Osteoblast (primary cell): ENCODE results near the gene SHROOM3. TPM values are rescaled to one million over a fixed set of nuclear protein-coding genes. Genes with fewer than 3 reads are reported as not detected.

ENCODE experiments used
- DNase-seq: peaks from one replicate; pipeline ENCODE4 v3.0.0; 2011; ENCODE audit warnings: low spot score, mixed read lengths; ENCODE audit not compliant: insufficient read length; ENCODE audit errors: missing footprints
- H2AFZ ChIP-seq: 2 replicates; pipeline ENCODE4 v1.6.0; 2011; ENCODE audit warnings: mild to moderate bottlenecking, low read length
- H3K27ac ChIP-seq: 2 replicates; pipeline ENCODE4 v1.5.1; 2011; ENCODE audit warnings: mild to moderate bottlenecking, low read depth, low read length, moderate library complexity
- H3K27me3 ChIP-seq: 2 replicates; pipeline ENCODE4 v1.6.0; 2012; ENCODE audit warnings: mild to moderate bottlenecking, control low read depth, inconsistent platforms, low read length, moderate library complexity; ENCODE audit not compliant: insufficient read depth
- H3K36me3 ChIP-seq: 2 replicates; pipeline ENCODE4 v1.5.1; 2011; ENCODE audit warnings: mild to moderate bottlenecking, low read length, control low read depth, moderate library complexity; ENCODE audit not compliant: insufficient read depth
- H3K4me1 ChIP-seq: 2 replicates; pipeline ENCODE4 v1.5.1; 2011; ENCODE audit warnings: mild to moderate bottlenecking, low read length, control low read depth, moderate library complexity; ENCODE audit not compliant: insufficient read depth
- H3K4me2 ChIP-seq: 2 replicates; pipeline ENCODE4 v1.6.0; 2011; ENCODE audit warnings: mild to moderate bottlenecking, low read length; ENCODE audit not compliant: insufficient read depth
- H3K4me3 ChIP-seq: fragments of 200-600 bp; sonication (generic); 3 replicates; pipeline ENCODE4 v1.5.1; 2012; ENCODE audit warnings: mild to moderate bottlenecking, low read length, inconsistent platforms; ENCODE audit not compliant: insufficient read depth
- H3K79me2 ChIP-seq: 2 replicates; pipeline ENCODE4 v1.6.0; 2012; ENCODE audit warnings: mild to moderate bottlenecking, low read length, control low read depth, inconsistent platforms; ENCODE audit not compliant: insufficient read depth
- H3K9me3 ChIP-seq: 2 replicates; pipeline ENCODE4 v1.5.1; 2011; ENCODE audit warnings: low read depth, low read length, control low read depth
- H4K20me1 ChIP-seq: 2 replicates; pipeline ENCODE4 v1.6.0; 2012; ENCODE audit warnings: mild to moderate bottlenecking, low read length, control low read depth; ENCODE audit not compliant: insufficient read depth
- CTCF ChIP-seq: IDR thresholded peaks from 2 replicates; pipeline ENCODE4 v1.5.1; 2011; ENCODE audit warnings: mild to moderate bottlenecking, low read depth, low read length, moderate library complexity; ENCODE audit errors: extremely low read depth
- total RNA-seq: library from RNA; depleted of rRNA; stranded (reverse); fragments of >200 nt; gene quantifications from 2 replicates; pipeline ENCODE4 v1.2.3, GENCODE V29; 2012

Gene SHROOM3
- total RNA-seq, 1 donor: 9.8 TPM

GRCh38 chr4:76706581-76706980 lies 271.6 kb downstream of the SHROOM3 start:
- Histone ChIP-seq H3K36me3 (peaks cover 7% of the 10 kb centered on the region), H3K4me1 (peaks cover 37% of the 10 kb centered on the region), H4K20me1 (no peaks in the 10 kb centered on the region), H3K4me3 (no peak overlapping the region), H3K79me2 (peaks cover 8% of the 10 kb centered on the region), H3K4me2 (no peak overlapping the region), H3K27ac (no peak overlapping the region), H2AFZ (no peak overlapping the region), H3K27me3 (no peaks in the 10 kb centered on the region), H3K9me3 (no peaks in the 10 kb centered on the region)
- TF ChIP-seq CTCF: no peak
- DNase-seq: no peak

DNA sequence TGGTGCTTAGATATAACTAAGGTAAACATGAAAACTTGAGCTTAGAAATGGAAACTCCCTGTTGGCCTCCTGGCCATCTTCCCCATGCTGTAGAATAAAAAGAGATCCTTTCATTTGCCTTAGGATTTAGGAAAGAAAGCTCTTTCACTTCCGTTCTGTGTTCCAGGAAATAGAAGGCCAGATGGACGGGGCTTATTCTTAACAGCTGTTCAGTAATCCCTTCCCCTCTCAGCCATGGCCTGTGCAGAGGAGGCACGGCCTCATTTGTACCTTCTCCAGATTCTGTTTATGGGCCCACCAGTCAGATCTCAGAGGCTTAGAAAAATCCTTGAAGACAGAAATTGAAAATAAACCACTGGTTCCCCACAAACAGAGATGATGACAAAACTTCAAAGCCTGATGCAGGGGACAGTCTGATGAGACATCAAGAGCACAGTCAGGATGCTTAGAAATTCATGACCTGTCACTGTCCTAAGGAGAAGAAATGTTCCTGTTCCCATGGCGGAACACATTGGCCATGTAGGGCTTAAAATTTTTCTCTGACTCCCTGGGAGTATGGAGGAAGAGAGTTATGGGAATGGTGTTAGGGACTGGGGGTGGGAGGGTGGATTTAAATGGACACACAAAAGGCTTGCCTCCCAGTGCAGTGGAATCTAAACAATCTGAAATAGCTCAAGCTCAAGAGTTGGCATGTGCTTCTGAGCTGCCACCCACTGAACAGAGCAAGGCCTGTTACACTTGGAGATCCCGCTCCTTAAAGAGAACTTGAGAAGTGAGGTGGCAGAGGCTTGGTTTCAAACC lies 274.1 kb downstream of the SHROOM3 start:
- Histone ChIP-seq H3K9me3 (no peaks in the 10 kb centered on the region), H3K4me2 (no peak overlapping the region), H3K27me3 (no peaks in the 10 kb centered on the region), H3K79me2 (peaks cover 7% of the 10 kb centered on the region), H3K36me3 (peaks cover 12% of the 10 kb centered on the region), H3K4me1 (peaks cover 24% of the 10 kb centered on the region), H4K20me1 (no peaks in the 10 kb centered on the region), H2AFZ (peak overlapping the region; percentile 40), H3K4me3 (no peak overlapping the region), H3K27ac (peak overlapping the region; percentile 14)
- no peak for TF ChIP-seq CTCF
- no peak for DNase-seq

- TF ChIP-seq CTCF: no peak
- Histone ChIP-seq H3K4me1 (peaks cover 18% of the 10 kb centered on the region), H3K9me3 (no peaks in the 10 kb centered on the region), H3K27ac (peak overlapping the region; percentile 14), H3K79me2 (peaks cover 7% of the 10 kb centered on the region), H4K20me1 (no peaks in the 10 kb centered on the region), H3K27me3 (no peaks in the 10 kb centered on the region), H3K4me3 (no peak overlapping the region), H3K36me3 (peaks cover 12% of the 10 kb centered on the region), H3K4me2 (no peak overlapping the region), H2AFZ (peak overlapping the region; percentile 40)
- DNase-seq: no peak
These were observed 274.7 kb downstream of the SHROOM3 start for GRCh38 chr4:76709772-76710090.

DNA sequence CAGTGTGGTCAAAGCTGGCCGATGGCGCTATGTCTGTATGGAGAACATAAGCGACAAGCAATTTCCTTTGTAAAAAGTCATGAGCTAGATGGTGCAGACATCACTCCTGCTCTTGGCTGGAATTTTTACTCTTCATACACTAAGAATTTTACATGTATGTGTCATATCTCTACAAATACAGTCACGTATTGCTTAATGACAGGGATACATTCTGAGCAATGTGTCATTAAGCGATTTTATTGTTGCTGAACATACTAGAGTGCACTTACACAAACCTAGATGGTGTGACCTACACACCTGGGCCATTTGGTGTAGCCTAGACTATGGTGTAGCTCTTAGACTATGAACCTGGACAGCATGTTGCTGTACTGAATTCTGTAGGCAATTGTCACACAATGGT lies 277.5 kb downstream of the SHROOM3 start:
- Histone ChIP-seq H3K9me3 (no peaks in the 10 kb centered on the region), H3K4me2 (no peak overlapping the region), H3K79me2 (peaks cover 7% of the 10 kb centered on the region), H3K36me3 (peaks cover 12% of the 10 kb centered on the region), H3K4me1 (peaks cover 8% of the 10 kb centered on the region), H4K20me1 (no peaks in the 10 kb centered on the region), H2AFZ (no peak overlapping the region), H3K27me3 (no peaks in the 10 kb centered on the region), H3K4me3 (no peak overlapping the region), H3K27ac (no peak overlapping the region)
- no peak for TF ChIP-seq CTCF
- DNase-seq: no peak
